Common myeloid progenitor, CD34-positive (primary cell): ENCODE measurements around the gene SMCR8. TPM values are rescaled to one million over a fixed set of nuclear protein-coding genes. Genes with fewer than 3 reads are reported as not detected.

ENCODE experiments used
- CTCF ChIA-PET: fragments of 350-600 bp; sonication (Branson Sonifier 250); formaldehyde crosslinking; loops from one replicate; lab custom pipeline; 2021; ENCODE audit warnings: antibody characterized with exemption; lab: Charles Lee
- POLR2A ChIA-PET: fragments of 350-600 bp; sonication (Branson Sonifier 250); formaldehyde crosslinking; loops from one replicate; lab custom pipeline; 2021; ENCODE audit warnings: antibody characterized with exemption; lab: Charles Lee
- DNase-seq, 3 donors: peaks; one replicate each; pipeline versions ENCODE4 v3.0.0 to v3.0.0-alpha.2; 2013
- H3K27ac ChIP-seq, 2 experiments: 1 replicate in 1 of 2; 2 replicates in 1 of 2; pipeline ENCODE4 v1.7.0; 2013; ENCODE audit warnings: inconsistent platforms in 2 of 2, low read length in 2 of 2, mild to moderate bottlenecking in 2 of 2, low read depth in 1 of 2, moderate library complexity in 1 of 2; ENCODE audit not compliant: severe bottlenecking in 2 of 2, insufficient read depth in 1 of 2, poor library complexity in 1 of 2
- H3K27me3 ChIP-seq, 5 experiments: replicated peaks in 2 of 5; 1 replicate in 3 of 5; 2 replicates in 2 of 5; pipeline versions ENCODE4 v1.6.1 to v1.7.0; 2013; ENCODE audit warnings: low read length in 4 of 5, mild to moderate bottlenecking in 2 of 5, moderate library complexity in 2 of 5, inconsistent platforms in 1 of 5; ENCODE audit not compliant: insufficient read depth in 5 of 5, control insufficient read depth in 4 of 5
- H3K36me3 ChIP-seq, 4 experiments: 1 replicate in 2 of 4; 2 replicates in 2 of 4; pipeline versions ENCODE4 v1.6.1 to v1.7.0; 2013; ENCODE audit warnings: low read length in 3 of 4, control low read depth in 1 of 4, mild to moderate bottlenecking in 1 of 4; ENCODE audit not compliant: control insufficient read depth in 4 of 4, insufficient read depth in 4 of 4
- H3K4me1 ChIP-seq, 4 experiments: 1 replicate in 3 of 4; 2 replicates in 1 of 4; pipeline versions ENCODE4 v1.6.1 to v1.7.1; 2013; ENCODE audit warnings: low read length in 3 of 4, mild to moderate bottlenecking in 3 of 4, control low read depth in 1 of 4, inconsistent platforms in 1 of 4, moderate library complexity in 1 of 4; ENCODE audit not compliant: control insufficient read depth in 4 of 4, insufficient read depth in 4 of 4; ENCODE audit errors: control extremely low read depth in 1 of 4
- H3K4me3 ChIP-seq, 7 experiments: 1 replicate in 4 of 7; 2 replicates in 3 of 7; pipeline versions ENCODE4 v1.5.1 to v1.7.0; 2013; ENCODE audit warnings: mild to moderate bottlenecking in 7 of 7, low read length in 6 of 7, moderate library complexity in 6 of 7, inconsistent platforms in 2 of 7, low read depth in 2 of 7, control low read depth in 1 of 7; ENCODE audit not compliant: insufficient read depth in 4 of 7, control insufficient read depth in 1 of 7; ENCODE audit errors: extremely low read depth in 1 of 7
- H3K9me3 ChIP-seq, 5 experiments: 1 replicate in 4 of 5; 2 replicates in 1 of 5; pipeline versions ENCODE4 v1.6.1 to v1.7.1; 2013; ENCODE audit warnings: low read length in 4 of 5, mild to moderate bottlenecking in 2 of 5, inconsistent platforms in 1 of 5, low read depth in 1 of 5, moderate library complexity in 1 of 5; ENCODE audit not compliant: control insufficient read depth in 4 of 5, insufficient read depth in 2 of 5; ENCODE audit errors: control extremely low read depth in 1 of 5
- WGBS: methylation state at CpG from one replicate; pipeline ENCODE4 v1.1.5; 2013; ENCODE audit not compliant: insufficient coverage; 5-methylcytosine and 5-hydroxymethylcytosine counted together
- polyA plus RNA-seq: library from polyadenylated mRNA; unstranded; fragments of 120-200 nt; gene quantifications from one replicate; pipeline ENCODE4 v1.2.1, GENCODE V29; 2013

Gene SMCR8
- 14.6 TPM for polyA plus RNA-seq

DNA sequence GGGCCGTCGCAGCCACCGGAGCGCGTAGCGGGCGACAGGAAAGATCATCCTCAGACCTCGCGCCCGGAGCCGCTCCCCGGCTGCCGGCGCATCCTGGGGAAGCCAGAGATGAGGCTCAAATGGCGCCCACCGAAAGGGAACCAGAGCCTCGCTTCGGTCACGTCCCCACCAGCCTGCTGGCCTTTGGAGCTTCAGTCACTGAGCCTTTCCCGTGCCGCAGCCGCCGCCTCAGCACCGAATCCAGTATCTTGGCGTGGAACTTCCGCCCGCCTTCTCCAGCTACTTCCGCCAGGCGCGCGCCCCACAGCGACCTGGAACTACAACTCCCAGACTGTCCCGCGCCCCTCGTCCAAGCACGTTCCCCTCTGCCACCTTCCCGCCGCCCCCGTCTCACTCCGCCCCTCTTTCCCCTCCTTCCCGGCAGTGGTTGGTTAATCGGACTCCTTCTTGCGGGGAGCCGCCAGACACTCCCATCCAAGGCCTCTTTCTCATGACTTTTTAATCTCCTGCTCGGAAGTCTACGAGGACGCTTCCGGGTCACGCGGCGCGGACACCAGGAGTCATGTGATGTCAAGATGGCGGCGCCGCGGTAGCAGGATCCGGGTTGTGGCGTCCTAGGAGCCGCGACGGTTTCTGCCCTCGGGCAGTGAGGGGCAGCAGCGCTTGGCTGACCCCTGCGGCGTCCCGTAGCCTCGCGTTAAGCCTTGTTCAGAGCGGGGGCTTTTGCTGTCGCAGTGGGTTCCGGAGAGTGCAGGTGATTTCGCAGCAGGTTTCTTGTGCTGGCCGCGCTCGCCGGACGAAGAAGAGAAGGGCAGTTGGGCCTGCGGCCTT lies at the start of gene SMCR8, which contains the start of gene TOP3A:
SMCR8 (plus strand) TSS at position 563 of the 831 bp plus-strand sequence. CDS start 497 bp downstream, outside the sequence.
TOP3A (minus strand) TSS at position 264 of the 831 bp plus-strand sequence; CDS start at position 48, 216 bp downstream.
- DNase-seq: peak; percentile 98 to 99 (median 99)
- ChIA-PET POLR2A (no interaction called here), CTCF (interaction anchor here (1.4 kb wide), 1 partner anchor 14 kb away, joined by 4 read pairs; no protein-coding TSS in a partner anchor)
- H3K27me3 ChIP-seq: no peaks in the 10 kb centered on the region
- peaks cover 0 to 54% (median 30%) of the 10 kb centered on the region in 4 experiments for H3K36me3 ChIP-seq
- H3K9me3 ChIP-seq: no peaks in the 10 kb centered on the region
- WGBS: under 1% methylated on average over 70 of the region's 78 CpGs
- H3K4me3 ChIP-seq: peak within 1 kb of the TSS; percentile 86 to 98 (median 93)
- peaks cover 20 to 60% (median 45%) of the 10 kb centered on the region in 4 experiments for H3K4me1 ChIP-seq
- H3K27ac ChIP-seq: peak within 1 kb of the TSS; percentile 94 to 98

DNA sequence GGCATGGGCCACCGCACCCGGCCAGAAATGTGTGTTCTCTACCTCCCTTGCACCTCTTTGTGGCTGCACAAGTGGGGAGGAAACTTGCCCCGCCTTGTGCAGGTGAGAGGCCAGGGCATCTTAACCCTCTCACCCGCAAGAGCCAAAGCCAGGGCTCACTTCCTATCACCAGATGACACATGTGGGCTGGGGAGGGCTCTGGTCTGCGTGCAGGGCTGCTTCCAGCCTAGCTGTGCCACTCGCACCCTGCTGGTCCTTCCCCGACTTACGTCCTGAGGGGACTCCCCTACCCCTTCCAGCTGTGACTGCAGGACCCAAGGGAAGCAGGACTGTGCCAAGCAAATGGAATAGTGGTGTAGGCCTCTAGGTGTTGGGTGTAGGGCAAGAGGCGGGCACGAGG lies 47.7 kb upstream of the SMCR8 start:
- Histone ChIP-seq H3K36me3 (peaks cover 2 to 42% (median 23%) of the 10 kb centered on the region in 4 experiments), H3K27ac (no peak overlapping the region), H3K4me3 (no peak overlapping the region), H3K27me3 (no peaks in the 10 kb centered on the region), H3K9me3 (no peaks in the 10 kb centered on the region), H3K4me1 (no peaks in the 10 kb centered on the region)
- ChIA-PET POLR2A (no interaction called here), CTCF (no interaction called here)
- DNase-seq: no peak
- WGBS: 82% methylated on average over 7 of the region's 10 CpGs

GRCh38 chr17:18267927-18268711 lies 47.0 kb upstream of the SMCR8 start:
- CTCF ChIA-PET: no interaction called here
- Histone ChIP-seq H3K4me3 (no peak overlapping the region), H3K27me3 (no peaks in the 10 kb centered on the region), H3K27ac (no peak overlapping the region), H3K36me3 (peaks cover 3 to 43% (median 26%) of the 10 kb centered on the region in 4 experiments), H3K4me1 (no peaks in the 10 kb centered on the region), H3K9me3 (no peaks in the 10 kb centered on the region)
- WGBS: 86% methylated on average over 11 of the region's 14 CpGs
- POLR2A ChIA-PET: no interaction called here
- no peak for DNase-seq

DNA sequence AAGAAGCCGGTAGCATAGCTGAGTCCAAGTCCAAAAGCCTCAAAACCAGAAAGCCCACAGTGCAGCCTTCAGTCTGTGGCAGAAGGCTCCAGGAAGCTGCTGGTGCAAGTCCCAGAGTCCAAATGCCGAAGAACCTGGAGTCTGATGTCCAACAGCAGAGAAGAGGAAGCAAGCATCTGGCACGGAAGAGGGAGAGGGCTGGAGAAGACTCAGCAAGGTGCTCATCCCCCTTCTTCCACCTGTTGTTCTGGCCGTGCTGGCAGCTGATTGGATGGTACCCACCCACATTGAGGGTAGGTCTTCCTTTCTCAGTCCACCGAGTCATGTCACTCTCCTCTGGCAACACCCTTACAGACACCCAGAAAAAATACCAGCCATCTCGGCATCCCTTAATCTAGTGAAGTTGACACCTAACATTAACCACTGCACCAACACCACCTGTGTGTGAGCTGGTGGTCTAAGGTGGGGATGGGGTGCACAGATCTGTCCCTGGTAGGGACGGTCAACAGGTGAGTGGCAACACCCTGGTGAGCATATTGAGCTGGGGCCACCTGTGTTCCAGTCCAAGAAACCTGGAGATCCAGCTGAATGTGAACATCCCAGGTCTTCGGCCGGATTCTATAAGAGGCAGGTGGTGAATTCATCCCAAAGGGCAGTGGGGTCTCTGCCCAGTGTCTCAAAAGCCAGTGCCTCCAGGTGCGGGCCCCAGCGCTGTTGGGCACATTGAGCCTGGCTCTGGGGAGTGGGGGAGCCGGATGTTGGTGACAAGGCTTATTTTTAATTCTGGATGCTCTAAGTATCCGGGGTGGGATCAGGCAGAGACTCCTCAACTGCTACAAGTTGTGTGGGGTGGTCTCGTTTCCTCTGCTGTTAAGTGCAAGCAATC lies 44.8 kb upstream of the SMCR8 start:
- Histone ChIP-seq H3K36me3 (peaks cover 8 to 38% (median 18%) of the 10 kb centered on the region in 4 experiments), H3K4me1 (no peaks in the 10 kb centered on the region), H3K4me3 (no peak overlapping the region), H3K27ac (no peak overlapping the region), H3K9me3 (no peaks in the 10 kb centered on the region), H3K27me3 (no peaks in the 10 kb centered on the region)
- ChIA-PET CTCF (interaction anchor here (0.8 to 1.2 kb wide), 2 partner anchors 9 to 10 kb away, joined by 3 to 4 read pairs; partner anchors contain the start of gene MIEF2), POLR2A (interaction anchor here (1.2 kb wide), 1 partner anchor 12 kb away, joined by 3 read pairs; the partner anchor contains the start of gene FLII)
- no peak for DNase-seq
- over 99% methylated on average over 10 of the region's 14 CpGs for WGBS

DNA sequence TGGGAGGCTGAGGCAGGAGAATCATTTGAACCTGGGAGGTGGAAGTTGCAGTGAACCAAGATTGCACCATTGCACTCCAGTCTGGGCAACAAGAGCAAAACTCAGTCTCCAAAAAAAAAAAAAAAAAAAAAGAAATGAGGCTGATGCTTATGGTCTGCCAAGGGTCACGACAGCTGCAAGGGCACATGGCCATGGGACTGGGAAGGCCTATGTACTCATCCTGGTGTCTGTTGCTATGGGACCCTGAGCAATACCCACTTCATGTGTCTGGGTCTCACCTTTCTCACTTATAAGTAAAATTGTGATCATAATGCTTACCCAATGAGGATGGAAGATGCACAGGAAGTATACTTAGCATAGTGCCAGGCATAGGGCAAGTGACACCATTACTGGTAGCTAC lies 38.0 kb upstream of the SMCR8 start:
- CTCF ChIA-PET: interaction anchor here (2.1 kb wide), 1 partner anchor 10 kb away, joined by 4 read pairs; no protein-coding TSS in a partner anchor
- no CpG with 5 or more reads among the region's 1 CpG for WGBS
- Histone ChIP-seq H3K4me1 (no peaks in the 10 kb centered on the region), H3K4me3 (no peak overlapping the region), H3K36me3 (peaks cover 33 to 77% (median 61%) of the 10 kb centered on the region in 4 experiments), H3K9me3 (no peaks in the 10 kb centered on the region), H3K27ac (no peak overlapping the region), H3K27me3 (no peaks in the 10 kb centered on the region)
- no peak for DNase-seq
- POLR2A ChIA-PET: no interaction called here

DNA sequence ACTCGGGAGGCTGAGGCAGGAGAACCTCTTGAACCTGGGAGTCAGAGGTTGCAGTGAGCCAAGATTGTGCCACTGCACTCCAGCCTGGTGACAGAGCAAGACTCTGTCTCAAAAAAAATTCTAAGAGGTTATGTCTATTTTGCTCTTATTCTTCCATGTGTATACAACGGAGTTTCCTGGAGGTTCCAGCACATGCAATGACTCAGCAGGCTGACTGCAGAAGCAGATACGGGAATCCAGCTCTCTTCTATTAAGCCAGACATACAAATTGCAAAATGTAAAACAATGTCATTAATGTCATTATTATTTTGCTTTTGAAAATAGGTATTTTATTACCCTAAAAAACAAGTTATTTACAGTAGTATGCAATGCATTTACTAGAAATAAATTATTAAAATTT lies 36.2 kb upstream of the SMCR8 start:
- DNase-seq: peak in 2 of 3 donors; percentile 35 to 36
- CTCF ChIA-PET: no interaction called here

More for the DNA sequence above, 36.2 kb upstream of the SMCR8 start:
- Histone ChIP-seq H3K27me3 (no peaks in the 10 kb centered on the region), H3K9me3 (no peaks in the 10 kb centered on the region), H3K36me3 (peaks cover 37 to 83% (median 63%) of the 10 kb centered on the region in 4 experiments), H3K4me3 (no peak overlapping the region), H3K4me1 (no peaks in the 10 kb centered on the region), H3K27ac (no peak overlapping the region)
- WGBS: no CpG with 5 or more reads among the region's 3 CpGs
- POLR2A ChIA-PET: no interaction called here
